AG04449 (cell line): ENCODE measurements around the gene NUDT16L1.
"Not testable (repeated sequence)": the region's sequence is repeated elsewhere in the genome, so short reads cannot be mapped to it uniquely, and the experiment has no call there.

Source experiments
- CTCF ChIA-PET: fragments of 350-600 bp; formaldehyde crosslinking; extraction: SDS; loops from one replicate; lab custom pipeline; 2021; ENCODE audit warnings: antibody characterized with exemption; lab: Yijun Ruan, JAX
- POLR2A ChIA-PET: fragments of 400-600, 350-600 bp; formaldehyde crosslinking; extraction: SDS; loops from one replicate; lab custom pipeline; 2020; ENCODE audit warnings: antibody characterized with exemption, inconsistent platforms; lab: Yijun Ruan, JAX
- DNase-seq: peaks from one replicate; pipeline ENCODE4 v3.0.0-alpha.2; 2010; ENCODE audit warnings: low read depth, low spot score
- H3K4me3 ChIP-seq: 2 replicates; pipeline ENCODE4 v1.5.1; 2011; ENCODE audit warnings: low read depth, mild to moderate bottlenecking, control low read depth, low read length
- TF ChIP-seq, protein P1 (sequence below): IDR thresholded peaks from one replicate; pipeline ENCODE4 v1.5.1; 2011; ENCODE audit warnings: mild to moderate bottlenecking, moderate library complexity, low read length, control low read depth, inconsistent platforms; ENCODE audit not compliant: insufficient read depth; ENCODE audit errors: missing control alignments

The NUDT16L1 gene

DNA sequence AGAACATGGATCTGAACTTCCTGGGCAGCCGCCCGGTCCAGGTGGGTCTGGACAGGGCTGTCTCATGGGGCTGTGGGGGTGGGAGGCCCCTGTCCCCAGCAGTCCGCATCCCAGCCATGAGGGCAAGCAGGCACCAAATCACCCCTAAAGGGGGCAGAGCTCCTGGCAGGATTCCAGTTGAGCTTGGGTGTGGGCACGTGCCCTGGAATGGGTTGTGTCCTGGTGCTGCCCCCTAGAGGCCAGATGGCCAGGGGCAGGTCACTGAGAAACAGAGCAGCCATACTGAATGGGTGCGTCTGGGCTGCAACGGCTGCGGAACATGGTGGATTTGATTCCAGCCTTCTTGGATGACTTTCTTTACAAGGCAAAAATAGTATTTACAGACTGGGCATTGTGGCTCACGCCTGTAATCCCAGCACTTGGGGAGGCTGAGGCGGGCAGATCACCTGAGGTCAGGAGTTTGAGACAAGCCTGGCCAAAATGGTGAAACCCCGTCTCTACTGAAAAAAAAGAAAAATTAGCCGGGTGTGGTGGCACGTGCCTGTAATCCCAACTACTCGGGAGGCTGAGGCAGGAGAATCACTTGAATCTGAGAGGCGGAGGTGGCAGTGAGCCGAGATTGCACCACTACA lies 42.8 kb upstream of the NUDT16L1 start:
- TF ChIP-seq, protein P1, sequence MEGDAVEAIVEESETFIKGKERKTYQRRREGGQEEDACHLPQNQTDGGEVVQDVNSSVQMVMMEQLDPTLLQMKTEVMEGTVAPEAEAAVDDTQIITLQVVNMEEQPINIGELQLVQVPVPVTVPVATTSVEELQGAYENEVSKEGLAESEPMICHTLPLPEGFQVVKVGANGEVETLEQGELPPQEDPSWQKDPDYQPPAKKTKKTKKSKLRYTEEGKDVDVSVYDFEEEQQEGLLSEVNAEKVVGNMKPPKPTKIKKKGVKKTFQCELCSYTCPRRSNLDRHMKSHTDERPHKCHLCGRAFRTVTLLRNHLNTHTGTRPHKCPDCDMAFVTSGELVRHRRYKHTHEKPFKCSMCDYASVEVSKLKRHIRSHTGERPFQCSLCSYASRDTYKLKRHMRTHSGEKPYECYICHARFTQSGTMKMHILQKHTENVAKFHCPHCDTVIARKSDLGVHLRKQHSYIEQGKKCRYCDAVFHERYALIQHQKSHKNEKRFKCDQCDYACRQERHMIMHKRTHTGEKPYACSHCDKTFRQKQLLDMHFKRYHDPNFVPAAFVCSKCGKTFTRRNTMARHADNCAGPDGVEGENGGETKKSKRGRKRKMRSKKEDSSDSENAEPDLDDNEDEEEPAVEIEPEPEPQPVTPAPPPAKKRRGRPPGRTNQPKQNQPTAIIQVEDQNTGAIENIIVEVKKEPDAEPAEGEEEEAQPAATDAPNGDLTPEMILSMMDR: peak; percentile 63
- ChIA-PET POLR2A (interaction anchor here (0.6 kb wide), 1 partner anchor 372 kb away, joined by 4 read pairs; no protein-coding TSS in a partner anchor), CTCF (interaction anchor here (0.7 to 3.3 kb wide), 14 partner anchors 8 to 143 kb away, joined by 3 to 17 read pairs (median 6); partner anchors contain the start of gene MGRN1)
- H3K4me3 ChIP-seq, DNase-seq: not testable (repeated sequence)

DNA sequence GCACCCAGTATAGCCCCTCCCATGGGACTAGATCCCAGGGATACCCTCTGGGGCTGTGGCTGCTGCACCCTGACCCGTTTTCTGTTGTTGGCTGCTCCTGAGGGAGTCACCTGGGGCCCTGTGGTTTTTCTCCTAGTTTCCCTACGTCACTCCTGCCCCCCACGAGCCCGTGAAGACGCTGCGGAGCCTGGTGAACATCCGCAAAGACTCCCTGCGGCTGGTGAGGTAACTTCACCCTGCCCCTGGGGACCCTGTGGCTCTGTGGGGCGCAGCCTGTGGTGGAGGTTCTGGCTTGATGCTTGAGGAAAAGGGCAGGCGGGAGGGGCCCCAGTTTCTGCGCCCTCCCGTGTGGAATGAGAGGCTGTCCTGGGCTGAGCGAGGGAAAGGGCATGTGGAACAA lies 41.5 kb upstream of the NUDT16L1 start:
- TF ChIP-seq, protein P1: no peak
- no peak overlapping the region for H3K4me3 ChIP-seq
- ChIA-PET POLR2A (no interaction called here), CTCF (interaction anchor here (0.8 to 3.3 kb wide), 7 partner anchors 7 to 34 kb away, joined by 3 to 17 read pairs (median 6); partner anchors contain the start of gene MGRN1)
- no peak for DNase-seq

DNA sequence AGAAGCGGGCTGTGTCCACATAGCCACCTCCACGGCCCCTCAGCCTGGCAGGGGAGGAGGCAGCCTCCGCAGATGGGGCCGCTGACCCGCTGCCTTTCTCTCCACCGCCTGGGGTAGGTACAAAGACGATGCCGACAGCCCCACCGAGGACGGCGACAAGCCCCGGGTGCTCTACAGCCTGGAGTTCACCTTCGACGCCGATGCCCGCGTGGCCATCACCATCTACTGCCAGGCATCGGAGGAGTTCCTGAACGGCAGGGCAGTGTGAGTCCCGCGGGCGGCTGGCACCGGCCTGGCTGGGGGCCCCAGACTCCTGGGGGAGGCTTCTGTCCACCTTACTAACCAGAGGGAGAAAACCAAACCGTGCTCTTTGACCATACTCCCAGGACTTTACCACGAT lies 40.8 kb upstream of the NUDT16L1 start:
- CTCF ChIA-PET: no interaction called here

DNA sequence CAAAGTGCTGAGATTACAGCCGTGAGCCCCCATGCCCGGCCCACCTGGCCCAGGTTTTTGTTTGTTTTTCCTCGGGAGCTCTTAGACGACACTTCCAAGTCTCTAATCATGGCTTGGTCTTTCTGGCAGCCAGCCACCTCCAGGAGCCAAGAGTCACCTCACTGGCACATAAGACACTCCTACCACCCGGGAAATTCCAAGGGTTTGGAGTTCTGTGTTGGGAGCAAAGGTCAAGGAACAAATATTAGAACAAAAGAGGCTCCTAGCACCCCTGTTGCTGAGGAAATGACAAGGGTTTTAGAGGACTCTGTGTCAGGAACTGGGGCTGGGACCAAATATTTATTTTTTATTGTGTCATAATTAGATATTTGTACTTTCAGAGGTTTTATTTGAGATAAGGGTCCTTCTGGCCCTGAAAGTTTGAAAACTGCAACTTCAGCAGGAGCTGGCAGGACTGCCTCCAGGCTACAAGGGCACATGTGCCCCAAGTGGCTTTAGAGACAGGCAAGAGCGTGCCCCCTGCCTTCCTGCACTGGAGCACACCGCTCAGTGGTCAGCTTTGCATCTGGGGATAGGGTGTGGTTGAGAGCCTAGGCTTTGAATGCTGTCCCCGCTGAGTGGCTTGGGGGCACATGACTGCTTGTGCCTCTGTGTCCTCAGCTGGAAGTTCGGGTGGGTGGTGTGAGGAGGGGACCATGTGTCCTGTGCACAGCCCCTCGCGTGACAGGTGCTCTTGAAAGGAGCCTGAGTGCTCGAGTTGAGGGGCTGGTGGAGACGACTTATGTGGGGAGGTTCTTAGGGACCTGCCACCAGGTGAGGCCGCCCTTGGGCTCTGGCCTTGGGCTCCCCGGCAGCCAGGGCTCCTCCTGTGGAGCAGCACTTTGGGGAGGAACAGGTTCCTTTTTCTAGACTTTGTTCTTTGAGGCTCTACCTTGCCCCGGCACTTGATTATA lies 39.1 kb upstream of the NUDT16L1 start:
- ChIA-PET CTCF (no interaction called here), POLR2A (no interaction called here)
- TF ChIP-seq, protein P1: no peak
- no peak overlapping the region for H3K4me3 ChIP-seq
- no peak for DNase-seq

More for the DNA sequence above, 40.8 kb upstream of the NUDT16L1 start:
- no peak overlapping the region for H3K4me3 ChIP-seq
- no peak for DNase-seq
- TF ChIP-seq, protein P1: no peak
- POLR2A ChIA-PET: no interaction called here

DNA sequence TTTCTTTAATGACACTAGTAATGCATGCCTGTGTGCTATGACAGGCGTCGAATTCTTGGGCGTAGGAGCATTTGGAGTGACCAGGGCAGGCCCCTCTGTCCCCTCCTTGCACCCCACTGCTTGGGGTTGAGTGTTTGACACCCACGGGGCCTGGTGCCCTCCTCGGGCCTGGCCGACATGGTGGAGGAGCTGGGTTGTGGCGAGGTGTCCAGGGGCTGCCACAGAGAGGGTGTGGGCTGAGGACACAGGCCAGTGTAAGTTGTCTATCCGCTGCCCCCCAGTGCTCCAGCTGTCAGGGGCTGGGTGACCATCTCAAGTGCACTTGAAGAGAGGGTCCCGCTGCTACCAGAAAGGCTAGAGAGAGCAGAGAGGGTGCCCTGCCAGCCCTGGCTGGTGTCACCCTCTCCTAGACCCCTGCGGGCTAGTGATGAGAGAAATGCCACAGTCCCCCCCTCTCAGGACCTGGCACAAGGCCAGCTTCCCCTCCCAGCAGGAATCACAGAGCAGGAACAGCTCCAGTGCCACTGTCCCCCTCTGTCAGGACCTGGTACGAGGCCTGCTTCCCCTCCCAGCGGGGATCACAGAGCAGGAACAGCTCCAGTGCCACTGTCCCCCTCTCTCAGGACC lies 38.3 kb upstream of the NUDT16L1 start:
- no peak for DNase-seq
- CTCF ChIA-PET: no interaction called here
- H3K4me3 ChIP-seq: no peak overlapping the region
- POLR2A ChIA-PET: no interaction called here
- TF ChIP-seq, protein P1: no peak
